ENCODE data around the gene SPAM1.
"Not testable (repeated sequence)": the region's sequence is repeated elsewhere in the genome, so short reads cannot be mapped to it uniquely, and the experiment has no call there.

The SPAM1 gene

GRCh38 chr7:123948136-123948535 lies 23.1 kb downstream of the SPAM1 start:
- DNase-seq (ENCODE audit: low spot score): no peak

- no peak for DNase-seq (ENCODE audit: low spot score)
These were observed 33.2 kb downstream of the SPAM1 start for GRCh38 chr7:123958186-123958703.

- no peak for DNase-seq (ENCODE audit: low spot score)
These were observed 36.7 kb downstream of the SPAM1 start for GRCh38 chr7:123961771-123962170.

- peak; percentile 11 for DNase-seq (ENCODE audit: low spot score)
These were observed 41.9 kb downstream of the SPAM1 start for GRCh38 chr7:123966936-123967335.

GRCh38 chr7:123972045-123972444 lies 47.0 kb downstream of the SPAM1 start:
- no peak for DNase-seq (ENCODE audit: low spot score)

GRCh38 chr7:123972831-123973230 lies 47.8 kb downstream of the SPAM1 start:
- no peak for DNase-seq (ENCODE audit: low spot score)

GRCh38 chr7:123974326-123974908 lies 49.4 kb downstream of the SPAM1 start:
- DNase-seq (ENCODE audit: low spot score): no peak

GRCh38 chr7:123975084-123975483 lies 50.0 kb downstream of the SPAM1 start:
- no peak for DNase-seq (ENCODE audit: low spot score)

GRCh38 chr7:123977081-123977480 lies 52.0 kb downstream of the SPAM1 start:
- DNase-seq (ENCODE audit: low spot score): no peak

GRCh38 chr7:123979876-123980275 lies 54.8 kb downstream of the SPAM1 start:
- no peak for DNase-seq (ENCODE audit: low spot score)

- DNase-seq (ENCODE audit: low spot score): no peak
These were observed 62.4 kb downstream of the SPAM1 start for GRCh38 chr7:123987445-123987844.

GRCh38 chr7:123992913-123993518 lies 68.0 kb downstream of the SPAM1 start:
- no peak for DNase-seq (ENCODE audit: low spot score)

GRCh38 chr7:123993996-123994395 lies 69.0 kb downstream of the SPAM1 start:
- no peak for DNase-seq (ENCODE audit: low spot score)

- DNase-seq (ENCODE audit: low spot score): no peak
These were observed 69.4 kb downstream of the SPAM1 start for GRCh38 chr7:123994449-123994848.

- DNase-seq (ENCODE audit: low spot score): no peak
These were observed 70.7 kb downstream of the SPAM1 start for GRCh38 chr7:123995617-123996326.

GRCh38 chr7:123996327-123996625 lies 71.2 kb downstream of the SPAM1 start:
- DNase-seq (ENCODE audit: low spot score): no peak

- DNase-seq (ENCODE audit: low spot score): no peak
These were observed 73.9 kb downstream of the SPAM1 start for GRCh38 chr7:123998921-123999320.

- DNase-seq (ENCODE audit: low spot score): no peak
These were observed 74.7 kb downstream of the SPAM1 start for GRCh38 chr7:123999703-124000102.

GRCh38 chr7:124008296-124008695 lies 83.3 kb downstream of the SPAM1 start:
- not testable (repeated sequence) for DNase-seq (ENCODE audit: low spot score)

- DNase-seq (ENCODE audit: low spot score): no peak
These were observed 84.3 kb downstream of the SPAM1 start for GRCh38 chr7:124009321-124009720.

Measured in SK-N-DZ (cell line).